HG03520 (cell line): ENCODE results near the gene DKKL1.

Experiments used
- ATAC-seq: cut with Tn5 transposase; IDR thresholded peaks from one replicate; pipeline ENCODE4 v1.9.1; 2021; ENCODE audit warnings: mild to moderate bottlenecking, moderate library complexity; ENCODE audit not compliant: unreplicated experiment

Gene DKKL1

GRCh38 chr19:49418511-49418910 is 54.8 kb downstream of the DKKL1 start:
- ATAC-seq = no peak

GRCh38 chr19:49419173-49419572 is 55.5 kb downstream of the DKKL1 start:
- ATAC-seq = no peak

GRCh38 chr19:49420227-49420626 is 56.5 kb downstream of the DKKL1 start:
- ATAC-seq = no peak

GRCh38 chr19:49421039-49421877 is 57.6 kb downstream of the DKKL1 start:
- no peak for ATAC-seq

- no peak for ATAC-seq
Observed at GRCh38 chr19:49421878-49422202, 58.2 kb downstream of the DKKL1 start.

GRCh38 chr19:49422407-49423070 is 58.9 kb downstream of the DKKL1 start:
- ATAC-seq = no peak

GRCh38 chr19:49423071-49423984 is 59.7 kb downstream of the DKKL1 start, which contains the start of gene PTH2:
Gene PTH2 (minus strand): TSS chr19:49423441. CDS start chr19:49423339, 102 bp downstream.
- no peak for ATAC-seq

GRCh38 chr19:49423985-49424303 is 60.3 kb downstream of the DKKL1 start:
- no peak for ATAC-seq
